ENCODE results near the gene IGSF9B. TPM values are rescaled to one million over a fixed set of nuclear protein-coding genes. Genes with fewer than 3 reads are reported as not detected.

IGSF9B gene
- total RNA-seq, 4 donors from 2014 or later = 21.7 to 130 (median 58.6) TPM

DNA sequence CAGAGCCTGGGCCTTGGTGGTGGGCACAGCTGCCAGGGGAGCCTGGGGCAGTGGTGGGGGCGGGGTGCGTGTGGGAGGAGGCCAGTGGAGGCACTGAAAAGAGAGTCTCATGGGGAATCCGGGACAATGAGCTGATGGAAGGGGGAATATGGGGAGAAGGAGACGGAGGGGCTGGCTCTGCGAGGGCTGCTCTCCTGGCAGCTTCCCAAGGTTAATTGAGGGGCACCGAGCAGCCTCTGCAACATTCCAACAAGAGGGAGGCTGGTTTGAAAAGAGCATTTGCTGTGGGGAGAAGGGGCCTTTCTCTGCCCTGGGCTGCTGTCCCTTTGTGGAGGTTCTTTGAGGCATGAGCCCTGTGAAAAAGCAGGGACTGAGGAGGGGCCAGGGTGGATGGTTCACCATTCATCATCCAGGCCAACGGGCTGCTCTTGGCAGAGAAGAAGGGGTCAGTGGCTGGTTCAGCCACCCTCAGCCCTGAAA, 9.4 kb upstream of the IGSF9B start:
- Histone ChIP-seq H3K36me3 (no peaks in the 10 kb centered on the region), H3K27ac (replicated peaks in 1 of 4) (peak overlapping the region; percentile 71 to 82 (median 80)), H3K4me3 (no peak overlapping the region), H3K4me1 (peaks cover 3 to 50% (median 43%) of the 10 kb centered on the region in 4 donors), H3K27me3 (no peaks in the 10 kb centered on the region), H3K9me3 (no peaks in the 10 kb centered on the region)
- intact Hi-C loops (cut with DNase I) = loop anchor here (5.0 kb wide), 2 partner anchors 66 to 81 kb away; no protein-coding TSS in a partner anchor
- DNase-seq (ENCODE audit: extremely low spot score) = no peak
- 58% methylated on average over 7 of the region's 7 CpGs for WGBS
- no peak for TF ChIP-seq POLR2AphosphoS5 (IDR thresholded peaks at IDR 0.05)
- TF ChIP-seq EP300 (IDR thresholded peaks at IDR 0.05) = no peak
- TF ChIP-seq POLR2A (IDR thresholded peaks at IDR 0.05; ENCODE audit: low read depth) = no peak
- TF ChIP-seq, protein P1, sequence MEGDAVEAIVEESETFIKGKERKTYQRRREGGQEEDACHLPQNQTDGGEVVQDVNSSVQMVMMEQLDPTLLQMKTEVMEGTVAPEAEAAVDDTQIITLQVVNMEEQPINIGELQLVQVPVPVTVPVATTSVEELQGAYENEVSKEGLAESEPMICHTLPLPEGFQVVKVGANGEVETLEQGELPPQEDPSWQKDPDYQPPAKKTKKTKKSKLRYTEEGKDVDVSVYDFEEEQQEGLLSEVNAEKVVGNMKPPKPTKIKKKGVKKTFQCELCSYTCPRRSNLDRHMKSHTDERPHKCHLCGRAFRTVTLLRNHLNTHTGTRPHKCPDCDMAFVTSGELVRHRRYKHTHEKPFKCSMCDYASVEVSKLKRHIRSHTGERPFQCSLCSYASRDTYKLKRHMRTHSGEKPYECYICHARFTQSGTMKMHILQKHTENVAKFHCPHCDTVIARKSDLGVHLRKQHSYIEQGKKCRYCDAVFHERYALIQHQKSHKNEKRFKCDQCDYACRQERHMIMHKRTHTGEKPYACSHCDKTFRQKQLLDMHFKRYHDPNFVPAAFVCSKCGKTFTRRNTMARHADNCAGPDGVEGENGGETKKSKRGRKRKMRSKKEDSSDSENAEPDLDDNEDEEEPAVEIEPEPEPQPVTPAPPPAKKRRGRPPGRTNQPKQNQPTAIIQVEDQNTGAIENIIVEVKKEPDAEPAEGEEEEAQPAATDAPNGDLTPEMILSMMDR (IDR thresholded peaks at IDR 0.05) = no peak

GRCh38 chr11:133965031-133965601, 8.3 kb upstream of the IGSF9B start:
- no peaks in the 10 kb centered on the region for H3K9me3 ChIP-seq
- H3K4me1 ChIP-seq = peaks cover 3 to 50% (median 43%) of the 10 kb centered on the region in 4 donors
- no peak overlapping the region for H3K4me3 ChIP-seq
- H3K27ac ChIP-seq (replicated peaks in 1 of 4) = peak overlapping the region; percentile 79 to 82 (median 80)
- H3K27me3 ChIP-seq = no peaks in the 10 kb centered on the region
- TF ChIP-seq POLR2A (IDR thresholded peaks at IDR 0.05; ENCODE audit: low read depth) (no peak), EP300 (IDR thresholded peaks at IDR 0.05) (no peak), POLR2AphosphoS5 (IDR thresholded peaks at IDR 0.05) (peak; percentile 79)
- TF ChIP-seq, protein P1 (IDR thresholded peaks at IDR 0.05) = no peak
- WGBS = 41% methylated on average over 10 of the region's 10 CpGs
- intact Hi-C loops (cut with DNase I) = loop anchor here (5.0 kb wide), 2 partner anchors 67 to 82 kb away; no protein-coding TSS in a partner anchor
- no peaks in the 10 kb centered on the region for H3K36me3 ChIP-seq
- no peak for DNase-seq (ENCODE audit: extremely low spot score)

- no peaks in the 10 kb centered on the region for H3K36me3 ChIP-seq
- WGBS = 77% methylated on average over 7 of the region's 7 CpGs
- DNase-seq (ENCODE audit: extremely low spot score) = no peak
- no peak overlapping the region for H3K4me3 ChIP-seq
- intact Hi-C loops (cut with DNase I) = no loop called here
- H3K27me3 ChIP-seq = no peaks in the 10 kb centered on the region
- H3K27ac ChIP-seq (replicated peaks in 1 of 4) = peak overlapping the region; percentile 79 to 82 (median 80)
- TF ChIP-seq POLR2AphosphoS5 (IDR thresholded peaks at IDR 0.05) (no peak), POLR2A (IDR thresholded peaks at IDR 0.05; ENCODE audit: low read depth) (no peak), EP300 (IDR thresholded peaks at IDR 0.05) (no peak)
- TF ChIP-seq, protein P1 (IDR thresholded peaks at IDR 0.05) = no peak
- H3K4me1 ChIP-seq = peaks cover 3 to 53% (median 44%) of the 10 kb centered on the region in 4 donors
- no peaks in the 10 kb centered on the region for H3K9me3 ChIP-seq
Measured at GRCh38 chr11:133964356-133964755, 7.6 kb upstream of the IGSF9B start.

DNA sequence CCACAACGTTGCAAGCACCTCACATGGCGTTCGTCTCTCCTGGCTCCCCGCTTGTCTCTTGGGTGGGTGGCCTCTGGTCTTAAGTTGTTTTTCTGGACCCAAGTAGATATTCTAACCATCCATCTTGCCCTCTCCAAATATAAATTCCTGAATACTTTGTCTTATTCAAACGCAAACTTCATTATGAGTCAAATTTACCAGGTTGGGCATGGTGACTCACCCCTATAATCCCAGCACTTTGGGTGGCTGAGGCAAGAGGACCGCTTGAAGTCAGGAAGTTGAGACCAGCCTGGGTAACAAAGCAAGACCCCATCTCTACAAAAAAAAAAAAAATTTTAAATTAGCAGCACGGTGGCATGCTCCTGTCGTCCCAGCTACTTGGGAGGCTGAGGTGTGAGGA, 5.1 kb upstream of the IGSF9B start:
- no peak overlapping the region for H3K27ac ChIP-seq (replicated peaks in 1 of 4)
- H3K36me3 ChIP-seq = no peaks in the 10 kb centered on the region
- no peak for TF ChIP-seq POLR2AphosphoS5 (IDR thresholded peaks at IDR 0.05)
- no peak for TF ChIP-seq POLR2A (IDR thresholded peaks at IDR 0.05; ENCODE audit: low read depth)
- no peak for TF ChIP-seq EP300 (IDR thresholded peaks at IDR 0.05)
- TF ChIP-seq, protein P1 (IDR thresholded peaks at IDR 0.05) = no peak
- no peak for DNase-seq (ENCODE audit: extremely low spot score)
- WGBS = 83% methylated on average over 8 of the region's 8 CpGs
- peaks cover 9 to 66% (median 57%) of the 10 kb centered on the region in 4 donors for H3K4me1 ChIP-seq
- no peaks in the 10 kb centered on the region for H3K9me3 ChIP-seq
- H3K4me3 ChIP-seq = no peak overlapping the region
- no peaks in the 10 kb centered on the region for H3K27me3 ChIP-seq
- intact Hi-C loops (cut with DNase I) = no loop called here
